ENCODE results near the gene FRMD4A.

GRCh38 chr10:13644866-13645265, 685.9 kb downstream of the FRMD4A start:
- TF ChIP-seq POLR2A (IDR thresholded peaks at IDR 0.05) = no peak
- TF ChIP-seq, protein P1, sequence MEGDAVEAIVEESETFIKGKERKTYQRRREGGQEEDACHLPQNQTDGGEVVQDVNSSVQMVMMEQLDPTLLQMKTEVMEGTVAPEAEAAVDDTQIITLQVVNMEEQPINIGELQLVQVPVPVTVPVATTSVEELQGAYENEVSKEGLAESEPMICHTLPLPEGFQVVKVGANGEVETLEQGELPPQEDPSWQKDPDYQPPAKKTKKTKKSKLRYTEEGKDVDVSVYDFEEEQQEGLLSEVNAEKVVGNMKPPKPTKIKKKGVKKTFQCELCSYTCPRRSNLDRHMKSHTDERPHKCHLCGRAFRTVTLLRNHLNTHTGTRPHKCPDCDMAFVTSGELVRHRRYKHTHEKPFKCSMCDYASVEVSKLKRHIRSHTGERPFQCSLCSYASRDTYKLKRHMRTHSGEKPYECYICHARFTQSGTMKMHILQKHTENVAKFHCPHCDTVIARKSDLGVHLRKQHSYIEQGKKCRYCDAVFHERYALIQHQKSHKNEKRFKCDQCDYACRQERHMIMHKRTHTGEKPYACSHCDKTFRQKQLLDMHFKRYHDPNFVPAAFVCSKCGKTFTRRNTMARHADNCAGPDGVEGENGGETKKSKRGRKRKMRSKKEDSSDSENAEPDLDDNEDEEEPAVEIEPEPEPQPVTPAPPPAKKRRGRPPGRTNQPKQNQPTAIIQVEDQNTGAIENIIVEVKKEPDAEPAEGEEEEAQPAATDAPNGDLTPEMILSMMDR (IDR thresholded peaks at IDR 0.05) = no peak
